H9 (cell line): Measurements from ENCODE around the gene RAD23B. TPM values are rescaled to one million over a fixed set of nuclear protein-coding genes. Genes with fewer than 3 reads are reported as not detected.

Experiments
- DNase-seq: peaks from one replicate; pipeline ENCODE4 v3.0.0-alpha.2; 2017
- H2AFZ ChIP-seq: one replicate; pipeline ENCODE4 v1.6.1; 2013; ENCODE audit warnings: mild to moderate bottlenecking, low read length, control low read depth, moderate library complexity
- H2AK5ac ChIP-seq: 2 replicates; pipeline ENCODE4 v1.6.1; 2013; ENCODE audit warnings: low read length, control low read depth, mixed read lengths; ENCODE audit not compliant: insufficient read length
- H2BK120ac ChIP-seq: one replicate; pipeline ENCODE4 v1.6.1; 2013; ENCODE audit warnings: low read depth, mild to moderate bottlenecking, low read length, control low read depth, inconsistent platforms; ENCODE audit not compliant: poor library complexity, severe bottlenecking
- H2BK12ac ChIP-seq: 2 replicates; pipeline ENCODE4 v1.6.1; 2013; ENCODE audit warnings: low read length, control low read depth, mixed read lengths, low read depth; ENCODE audit not compliant: insufficient read length
- H2BK15ac ChIP-seq: 2 replicates; pipeline ENCODE4 v1.6.1; 2013; ENCODE audit warnings: low read depth, low read length, control low read depth
- H2BK20ac ChIP-seq: one replicate; pipeline ENCODE4 v1.6.1; 2013; ENCODE audit warnings: low read depth, mild to moderate bottlenecking, low read length, control low read depth, inconsistent platforms; ENCODE audit not compliant: poor library complexity, severe bottlenecking
- H2BK5ac ChIP-seq: 2 replicates; pipeline ENCODE4 v1.6.1; 2013; ENCODE audit warnings: low read length, control low read depth, mixed read lengths; ENCODE audit not compliant: insufficient read length
- H3K14ac ChIP-seq: 2 replicates; pipeline ENCODE4 v1.6.1; 2013; ENCODE audit warnings: low read length, control low read depth; ENCODE audit not compliant: insufficient read depth
- H3K18ac ChIP-seq: 2 replicates; pipeline ENCODE4 v1.6.1; 2013; ENCODE audit warnings: low read depth, mild to moderate bottlenecking, mixed read lengths, low read length, control low read depth; ENCODE audit not compliant: insufficient read length
- H3K23ac ChIP-seq: 2 replicates; pipeline ENCODE4 v1.6.1; 2013; ENCODE audit warnings: low read length, control low read depth, mixed read lengths, low read depth; ENCODE audit not compliant: insufficient read length
- H3K23me2 ChIP-seq: 2 replicates; pipeline ENCODE4 v1.6.1; 2013; ENCODE audit warnings: low read depth, mild to moderate bottlenecking, mixed read lengths, low read length, control low read depth; ENCODE audit not compliant: insufficient read length, poor library complexity, severe bottlenecking
- H3K27ac ChIP-seq: 2 replicates; pipeline ENCODE4 v1.5.1; 2013; ENCODE audit warnings: low read length, control low read depth, mixed read lengths, low read depth; ENCODE audit not compliant: insufficient read length
- H3K27me3 ChIP-seq: 2 replicates; pipeline ENCODE4 v1.6.1; 2013; ENCODE audit warnings: low read length, control low read depth, inconsistent platforms; ENCODE audit not compliant: insufficient read depth
- H3K4ac ChIP-seq: 2 replicates; pipeline ENCODE4 v1.6.1; 2013; ENCODE audit warnings: low read depth, mild to moderate bottlenecking, control low read depth, inconsistent platforms, low read length, moderate library complexity
- H3K4me1 ChIP-seq: 2 replicates; pipeline ENCODE4 v1.6.1; 2013; ENCODE audit warnings: low read length, control low read depth, inconsistent platforms; ENCODE audit not compliant: insufficient read depth
- H3K4me2 ChIP-seq: 2 replicates; pipeline ENCODE4 v1.6.1; 2013; ENCODE audit warnings: low read length, control low read depth, mixed read lengths; ENCODE audit not compliant: insufficient read length, insufficient read depth
- H3K56ac ChIP-seq: 2 replicates; pipeline ENCODE4 v1.6.1; 2013; ENCODE audit warnings: low read depth, mild to moderate bottlenecking, mixed read lengths, low read length, control low read depth; ENCODE audit not compliant: insufficient read length
- H3K79me1 ChIP-seq: 2 replicates; pipeline ENCODE4 v1.6.1; 2013; ENCODE audit warnings: low read depth, mild to moderate bottlenecking, moderate library complexity, low read length, control low read depth, inconsistent platforms; ENCODE audit not compliant: insufficient read depth, poor library complexity, severe bottlenecking
- H3K79me2 ChIP-seq: 2 replicates; pipeline ENCODE4 v1.6.1; 2013; ENCODE audit warnings: low read length, control low read depth, inconsistent platforms; ENCODE audit not compliant: insufficient read depth
- H3K9ac ChIP-seq: 2 replicates; pipeline ENCODE4 v1.6.1; 2013; ENCODE audit warnings: low read length, control low read depth, mixed read lengths; ENCODE audit not compliant: insufficient read length; ENCODE audit errors: extremely low read depth
- H3K9me3 ChIP-seq: one replicate; pipeline ENCODE4 v1.6.1; 2013; ENCODE audit warnings: low read depth, low read length, inconsistent platforms; ENCODE audit not compliant: control insufficient read depth
- H3T11ph ChIP-seq: one replicate; pipeline ENCODE4 v1.6.1; 2013; ENCODE audit warnings: mild to moderate bottlenecking, low read length, control low read depth, inconsistent platforms
- H4K20me1 ChIP-seq: one replicate; pipeline ENCODE4 v1.6.1; 2013; ENCODE audit not compliant: control insufficient read depth, insufficient read length, insufficient read depth
- H4K5ac ChIP-seq: 2 replicates; pipeline ENCODE4 v1.6.1; 2013; ENCODE audit warnings: low read depth, mild to moderate bottlenecking, mixed read lengths, low read length, control low read depth; ENCODE audit not compliant: insufficient read length
- H4K8ac ChIP-seq: replicated peaks from 2 replicates; pipeline ENCODE4 v1.6.1; 2013; ENCODE audit warnings: low read length, control low read depth, mixed read lengths, low read depth; ENCODE audit not compliant: insufficient read length
- H4K91ac ChIP-seq: 2 replicates; pipeline ENCODE4 v1.6.1; 2013; ENCODE audit warnings: low read depth, mild to moderate bottlenecking, moderate library complexity, mixed read lengths, low read length, control low read depth; ENCODE audit not compliant: insufficient read length
- H3K27ac Mint-ChIP-seq, 3 experiments: 2 replicates in 2 of 3; 3 replicates in 1 of 3; pipeline ENCODE4 v1.8.0; 2020 to 2021; ENCODE audit warnings: mixed read lengths in 3 of 3, mild to moderate bottlenecking in 1 of 3, moderate library complexity in 1 of 3
- H3K27me3 Mint-ChIP-seq: 2 replicates; pipeline ENCODE4 v1.8.0; 2021; ENCODE audit warnings: low read depth, mild to moderate bottlenecking, moderate library complexity, mixed read lengths
- H3K36me3 Mint-ChIP-seq, 3 experiments: 2 replicates in 2 of 3; 3 replicates in 1 of 3; pipeline ENCODE4 v1.8.0; 2020 to 2021; ENCODE audit warnings: low read depth in 3 of 3, mixed read lengths in 3 of 3; ENCODE audit not compliant: insufficient read depth in 1 of 3
- H3K4me1 Mint-ChIP-seq, 2 experiments: 2 replicates each; pipeline ENCODE4 v1.8.0; 2020; ENCODE audit warnings: mixed read lengths in 2 of 2
- H3K4me3 Mint-ChIP-seq, 2 experiments: 2 replicates in 1 of 2; 3 replicates in 1 of 2; pipeline ENCODE4 v1.8.0; 2020 to 2021; ENCODE audit warnings: mild to moderate bottlenecking in 2 of 2, mixed read lengths in 2 of 2, moderate library complexity in 1 of 2
- H3K9me3 Mint-ChIP-seq, 2 experiments: 2 replicates in 1 of 2; 3 replicates in 1 of 2; pipeline ENCODE4 v1.8.0; 2020; ENCODE audit warnings: mild to moderate bottlenecking in 2 of 2, mixed read lengths in 2 of 2, moderate library complexity in 1 of 2
- CTCF ChIP-seq: fragments of 200-600 bp; sonication (generic); conservative IDR thresholded peaks from 3 replicates; pipeline ENCODE4 v1.8.0; 2021; ENCODE audit warnings: antibody characterized with exemption, mild to moderate bottlenecking
- WGBS: extraction: QIAGEN DNeasy Blood & Tissue Kit; methylation state at CpG from one replicate; pipeline ENCODE4 v1.1.7; 2013; ENCODE audit warnings: missing lambda C conversion rate, low lambda C conversion rate, mixed read lengths; ENCODE audit not compliant: insufficient read length; ENCODE audit errors: extremely low coverage; 5-methylcytosine and 5-hydroxymethylcytosine counted together
- total RNA-seq: library from RNA; stranded (reverse); gene quantifications from 2 replicates; pipeline ENCODE4 v1.2.1, GENCODE V29; 2021

The RAD23B gene
- total RNA-seq, 1 experiment from 2014 or later: 154 TPM

- Histone ChIP-seq H3K4me1 (no peaks in the 10 kb centered on the region), H3K23ac (no peak overlapping the region), H3K18ac (peak overlapping the region; percentile 94), H4K91ac (no peak overlapping the region), H3K56ac (no peak overlapping the region), H2AFZ (no peak overlapping the region), H4K5ac (no peak overlapping the region), H2BK5ac (no peak overlapping the region), H3K79me1 (no peaks in the 10 kb centered on the region), H3K4me2 (peak overlapping the region; percentile 51), H3K27me3 (no peaks in the 10 kb centered on the region), H4K20me1 (no peaks in the 10 kb centered on the region), H4K8ac (no peak overlapping the region), H3T11ph (peak overlapping the region; percentile 2), H2AK5ac (no peak overlapping the region), H2BK120ac (no peak overlapping the region), H3K14ac (peak overlapping the region; percentile 96), H3K9me3 (no peaks in the 10 kb centered on the region), H3K9ac (peak overlapping the region; percentile 90), H3K27ac (peak overlapping the region; percentile 76), H2BK12ac (no peak overlapping the region), H2BK15ac (no peak overlapping the region), H3K79me2 (peaks cover 38% of the 10 kb centered on the region), H3K4ac (no peak overlapping the region), H2BK20ac (no peak overlapping the region), H3K23me2 (peaks cover 3% of the 10 kb centered on the region)
- Mint-ChIP-seq H3K4me3 (peak overlapping the region; percentile 87 to 92), H3K36me3 (peaks cover 0 to 15% (median 4%) of the 10 kb centered on the region in 3 experiments; a peak in 6 of 7 replicates), H3K4me1 (peaks cover 40 to 43% of the 10 kb centered on the region in 2 experiments), H3K27ac (peak overlapping the region; percentile 96 to 100 (median 97)), H3K9me3 (no peaks in the 10 kb centered on the region; a peak in 1 of 5 replicates), H3K27me3 (no peaks in the 10 kb centered on the region)
- WGBS: no CpG with 5 or more reads among the region's 55 CpGs
- TF ChIP-seq CTCF: no peak
- peak; percentile 91 for DNase-seq
Measured at GRCh38 chr9:107283623-107284616, 841 bp downstream of the RAD23B start.
